Subcutaneous adipose tissue (tissue), 4 donors: Measurements from ENCODE around the gene CFAP410. TPM values are rescaled to one million over a fixed set of nuclear protein-coding genes. Genes with fewer than 3 reads are reported as not detected.

Experiments used
- CTCF ChIP-seq: fragments of 450-650 bp; IDR thresholded peaks from one replicate; pipeline ENCODE4 v1.5.1; 2016; ENCODE audit warnings: low read depth, mild to moderate bottlenecking, control low read depth, antibody characterized with exemption, moderate library complexity
- total RNA-seq, 4 donors: library from RNA; depleted of rRNA; stranded (reverse); fragments of >200 nt; gene quantifications; one replicate each; pipeline ENCODE4 v1.1.0, GENCODE V29; 2016

CFAP410 gene
- total RNA-seq, 4 donors from 2014 or later: 9.1 to 56.7 (median 23.1) TPM

GRCh38 chr21:44329971-44330681, 9.1 kb downstream of the CFAP410 start:
- no peak for TF ChIP-seq CTCF

- no peak for TF ChIP-seq CTCF
Observed at GRCh38 chr21:44329086-44329889, 9.9 kb downstream of the CFAP410 start.

- TF ChIP-seq CTCF: no peak
Observed at GRCh38 chr21:44328242-44328895, 10.8 kb downstream of the CFAP410 start.

GRCh38 chr21:44327603-44327974, 11.6 kb downstream of the CFAP410 start:
- TF ChIP-seq CTCF: no peak

GRCh38 chr21:44326716-44327602, 12.2 kb downstream of the CFAP410 start:
- TF ChIP-seq CTCF: no peak

- TF ChIP-seq CTCF: no peak
Observed at GRCh38 chr21:44326272-44326647, 12.9 kb downstream of the CFAP410 start.
